Activated CD8-positive, alpha-beta T cell treated with anti-CD3 and anti-CD28 coated beads for 36 hours (primary cell): ENCODE measurements around the gene RGSL1. TPM values are rescaled to one million over a fixed set of nuclear protein-coding genes. Genes with fewer than 3 reads are reported as not detected.

ENCODE experiments used
- ATAC-seq: fragments of 200-7000 bp; cut with Tn5 transposase; one replicate; pipeline ENCODE4 v1.10.0; 2021; ENCODE audit warnings: mild to moderate bottlenecking, moderate library complexity
- CTCF ChIA-PET: fragments of 350-600 bp; sonication (Branson Sonifier 250); formaldehyde crosslinking; loops from one replicate; lab custom pipeline; 2021; ENCODE audit warnings: antibody characterized with exemption; lab: Charles Lee
- POLR2A ChIA-PET: fragments of 350-600 bp; sonication (Branson Sonifier 250); formaldehyde crosslinking; loops from one replicate; lab custom pipeline; 2021; ENCODE audit warnings: antibody characterized with exemption; lab: Charles Lee
- DNase-seq: peaks from one replicate; pipeline ENCODE4 v3.0.0-alpha.2; 2020
- H3K27ac Mint-ChIP-seq: one replicate; pipeline ENCODE4 v1.8.0; 2021; ENCODE audit warnings: mild to moderate bottlenecking, mixed read lengths
- H3K27me3 Mint-ChIP-seq: one replicate; pipeline ENCODE4 v1.8.0; 2021; ENCODE audit warnings: mixed read lengths
- H3K36me3 Mint-ChIP-seq: one replicate; pipeline ENCODE4 v1.8.0; 2021; ENCODE audit warnings: low read depth, mixed read lengths
- H3K4me1 Mint-ChIP-seq: one replicate; pipeline ENCODE4 v1.8.0; 2021; ENCODE audit warnings: low read depth, mixed read lengths
- H3K4me3 Mint-ChIP-seq: one replicate; pipeline ENCODE4 v1.8.0; 2021; ENCODE audit warnings: mild to moderate bottlenecking, moderate library complexity, mixed read lengths
- H3K9me3 Mint-ChIP-seq: one replicate; pipeline ENCODE4 v1.8.0; 2021; ENCODE audit warnings: mixed read lengths
- intact Hi-C: fragments of 100-400 bp; cut with micrococcal nuclease; formaldehyde crosslinking; loops from one replicate; pipeline ENCODE4 v1.10.0; 2022
- total RNA-seq, 2 experiments: library from RNA; stranded (reverse); gene quantifications; one replicate each; pipeline ENCODE4 v1.2.3, GENCODE V29; 2021
- TF ChIP-seq, protein P1 (sequence below): fragments of 200-600 bp; IDR thresholded peaks from one replicate; pipeline ENCODE4 v1.8.0; 2022; ENCODE audit warnings: antibody characterized with exemption, mild to moderate bottlenecking

The RGSL1 gene
- not detected for total RNA-seq

GRCh38 chr1:182450087-182450486 is at the start of gene RGSL1:
Gene RGSL1 (plus strand): TSS chr1:182450146. CDS start chr1:182450166, 20 bp downstream.
- H3K4me1 Mint-ChIP-seq, result no peaks in the 10 kb centered on the region
- intact Hi-C loops, result no loop called here
- no peaks in the 10 kb centered on the region for H3K36me3 Mint-ChIP-seq
- ChIA-PET CTCF (interaction anchor here (1.1 to 1.2 kb wide), 2 partner anchors 53 to 336 kb away, joined by 3 read pairs; no protein-coding TSS in a partner anchor), POLR2A (no interaction called here)
- peaks cover 6% of the 10 kb centered on the region for H3K27me3 Mint-ChIP-seq
- no peaks in the 10 kb centered on the region for H3K9me3 Mint-ChIP-seq
- no peak within 1 kb of the TSS for H3K4me3 Mint-ChIP-seq
- no peak for DNase-seq
- H3K27ac Mint-ChIP-seq, result no peak within 1 kb of the TSS
- no peak for ATAC-seq
- TF ChIP-seq, protein P1, sequence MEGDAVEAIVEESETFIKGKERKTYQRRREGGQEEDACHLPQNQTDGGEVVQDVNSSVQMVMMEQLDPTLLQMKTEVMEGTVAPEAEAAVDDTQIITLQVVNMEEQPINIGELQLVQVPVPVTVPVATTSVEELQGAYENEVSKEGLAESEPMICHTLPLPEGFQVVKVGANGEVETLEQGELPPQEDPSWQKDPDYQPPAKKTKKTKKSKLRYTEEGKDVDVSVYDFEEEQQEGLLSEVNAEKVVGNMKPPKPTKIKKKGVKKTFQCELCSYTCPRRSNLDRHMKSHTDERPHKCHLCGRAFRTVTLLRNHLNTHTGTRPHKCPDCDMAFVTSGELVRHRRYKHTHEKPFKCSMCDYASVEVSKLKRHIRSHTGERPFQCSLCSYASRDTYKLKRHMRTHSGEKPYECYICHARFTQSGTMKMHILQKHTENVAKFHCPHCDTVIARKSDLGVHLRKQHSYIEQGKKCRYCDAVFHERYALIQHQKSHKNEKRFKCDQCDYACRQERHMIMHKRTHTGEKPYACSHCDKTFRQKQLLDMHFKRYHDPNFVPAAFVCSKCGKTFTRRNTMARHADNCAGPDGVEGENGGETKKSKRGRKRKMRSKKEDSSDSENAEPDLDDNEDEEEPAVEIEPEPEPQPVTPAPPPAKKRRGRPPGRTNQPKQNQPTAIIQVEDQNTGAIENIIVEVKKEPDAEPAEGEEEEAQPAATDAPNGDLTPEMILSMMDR, result no peak

GRCh38 chr1:182400567-182400966 is 49.4 kb upstream of the RGSL1 start, which contains the start of gene TEDDM1:
Gene TEDDM1 (minus strand): TSS chr1:182400667. CDS start chr1:182400485, 182 bp downstream.
- DNase-seq (no peak), ATAC-seq (no peak)
- ChIA-PET POLR2A (no interaction called here), CTCF (interaction anchor here (0.7 to 2.0 kb wide), 3 partner anchors 257 to 384 kb away, joined by 3 to 16 read pairs (median 7); no protein-coding TSS in a partner anchor)
- H3K4me3 Mint-ChIP-seq, result no peak within 1 kb of the TSS
- TF ChIP-seq, protein P1, result no peak
- no peaks in the 10 kb centered on the region for H3K36me3 Mint-ChIP-seq
- H3K27ac Mint-ChIP-seq, result no peak within 1 kb of the TSS
- peaks cover 4% of the 10 kb centered on the region for H3K4me1 Mint-ChIP-seq
- H3K27me3 Mint-ChIP-seq, result peaks cover 8% of the 10 kb centered on the region
- H3K9me3 Mint-ChIP-seq, result no peaks in the 10 kb centered on the region
- intact Hi-C loops, result no loop called here

DNA sequence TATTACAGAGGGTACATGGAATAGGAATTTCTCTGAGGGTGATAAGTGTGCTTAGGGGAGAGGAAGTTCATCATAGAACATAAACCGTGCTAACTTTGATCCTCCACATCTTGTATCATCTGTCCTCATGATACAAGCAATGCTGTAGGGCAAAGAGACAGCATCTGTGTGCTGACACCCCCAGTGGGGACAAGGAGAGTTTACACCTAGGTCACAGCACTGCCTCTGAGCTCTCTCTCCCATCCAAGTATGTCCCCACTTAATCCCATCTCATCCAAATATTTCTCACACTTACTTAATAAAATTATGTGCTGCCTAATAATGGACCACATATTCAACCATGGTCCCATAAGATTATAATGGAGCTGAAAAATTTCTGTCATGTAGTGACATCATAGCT is 45.2 kb upstream of the RGSL1 start:
- Mint-ChIP-seq H3K27me3 (peaks cover 4% of the 10 kb centered on the region), H3K27ac (no peak overlapping the region), H3K36me3 (no peaks in the 10 kb centered on the region), H3K4me1 (no peaks in the 10 kb centered on the region), H3K9me3 (no peaks in the 10 kb centered on the region), H3K4me3 (no peak overlapping the region)
- TF ChIP-seq, protein P1, result no peak
- CTCF ChIA-PET, result interaction anchor here (1.3 to 4.5 kb wide), 4 partner anchors 8 to 261 kb away, joined by 3 to 30 read pairs (median 6); no protein-coding TSS in a partner anchor
- intact Hi-C loops, result no loop called here
- DNase-seq (no peak), ATAC-seq (no peak)
- POLR2A ChIA-PET, result no interaction called here

GRCh38 chr1:182405578-182405977 is 44.4 kb upstream of the RGSL1 start:
- ATAC-seq (no peak), DNase-seq (no peak)
- Mint-ChIP-seq H3K9me3 (no peaks in the 10 kb centered on the region), H3K4me3 (no peak overlapping the region), H3K36me3 (no peaks in the 10 kb centered on the region), H3K4me1 (no peaks in the 10 kb centered on the region), H3K27me3 (peaks cover 8% of the 10 kb centered on the region), H3K27ac (no peak overlapping the region)
- TF ChIP-seq, protein P1, result no peak
- POLR2A ChIA-PET, result no interaction called here
- CTCF ChIA-PET, result interaction anchor here (1.3 to 4.5 kb wide), 4 partner anchors 8 to 262 kb away, joined by 3 to 30 read pairs (median 6); no protein-coding TSS in a partner anchor
- intact Hi-C loops, result no loop called here

GRCh38 chr1:182406012-182406411 is 43.9 kb upstream of the RGSL1 start:
- POLR2A ChIA-PET, result no interaction called here
- Mint-ChIP-seq H3K9me3 (no peaks in the 10 kb centered on the region), H3K4me1 (no peaks in the 10 kb centered on the region)

More at GRCh38 chr1:182406012-182406411, 43.9 kb upstream of the RGSL1 start:
- peaks cover 8% of the 10 kb centered on the region for H3K27me3 Mint-ChIP-seq
- TF ChIP-seq, protein P1, result no peak
- intact Hi-C loops, result no loop called here
- ATAC-seq (no peak), DNase-seq (no peak)
- no peak overlapping the region for H3K27ac Mint-ChIP-seq
- CTCF ChIA-PET, result interaction anchor here (1.3 to 4.5 kb wide), 2 partner anchors 9 to 263 kb away, joined by 7 to 30 read pairs; no protein-coding TSS in a partner anchor
- H3K4me3 Mint-ChIP-seq, result no peak overlapping the region
- H3K36me3 Mint-ChIP-seq, result no peaks in the 10 kb centered on the region
